Measurements from ENCODE around the gene VPS54.

The VPS54 gene

GRCh38 chr2:64013053-64013452 is 6.2 kb downstream of the VPS54 start:
- TF ChIP-seq ZFX (IDR thresholded peaks at IDR 0.05; ENCODE audit: borderline replicate concordance) = no peak
- no peak for TF ChIP-seq CTCF (IDR thresholded peaks at IDR 0.05)
- no peak overlapping the region for H3K27ac ChIP-seq

- H3K27ac ChIP-seq = no peak overlapping the region
- no peak for TF ChIP-seq CTCF (IDR thresholded peaks at IDR 0.05)
- TF ChIP-seq ZFX (IDR thresholded peaks at IDR 0.05; ENCODE audit: borderline replicate concordance) = no peak
These were observed 7.1 kb downstream of the VPS54 start for GRCh38 chr2:64012115-64012514.

GRCh38 chr2:64008434-64009009 is 10.7 kb downstream of the VPS54 start:
- TF ChIP-seq ZFX (IDR thresholded peaks at IDR 0.05; ENCODE audit: borderline replicate concordance) = no peak
- TF ChIP-seq CTCF (IDR thresholded peaks at IDR 0.05) = no peak
- H3K27ac ChIP-seq = no peak overlapping the region

DNA sequence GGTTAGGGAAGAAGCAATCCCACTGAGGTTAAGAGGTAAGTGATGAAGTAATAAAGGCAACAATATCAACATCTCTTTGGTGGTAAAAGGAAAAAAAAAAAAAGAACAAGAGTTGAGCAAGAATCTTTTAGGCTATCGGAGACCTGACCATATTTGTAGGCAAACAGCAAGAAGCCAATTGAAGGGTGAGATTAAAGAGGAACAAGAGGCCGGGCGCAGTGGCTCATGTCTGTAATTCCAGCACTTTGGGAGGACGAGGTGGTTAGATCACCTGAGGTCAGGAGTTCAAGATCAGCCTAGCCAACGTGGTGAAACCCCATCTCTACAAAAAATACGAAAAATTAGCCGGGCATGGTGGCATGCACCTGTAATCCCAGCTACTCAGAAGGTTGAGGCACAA is 11.3 kb downstream of the VPS54 start:
- H3K27ac ChIP-seq = no peak overlapping the region
- TF ChIP-seq CTCF (IDR thresholded peaks at IDR 0.05) (no peak), ZFX (IDR thresholded peaks at IDR 0.05; ENCODE audit: borderline replicate concordance) (no peak)

DNA sequence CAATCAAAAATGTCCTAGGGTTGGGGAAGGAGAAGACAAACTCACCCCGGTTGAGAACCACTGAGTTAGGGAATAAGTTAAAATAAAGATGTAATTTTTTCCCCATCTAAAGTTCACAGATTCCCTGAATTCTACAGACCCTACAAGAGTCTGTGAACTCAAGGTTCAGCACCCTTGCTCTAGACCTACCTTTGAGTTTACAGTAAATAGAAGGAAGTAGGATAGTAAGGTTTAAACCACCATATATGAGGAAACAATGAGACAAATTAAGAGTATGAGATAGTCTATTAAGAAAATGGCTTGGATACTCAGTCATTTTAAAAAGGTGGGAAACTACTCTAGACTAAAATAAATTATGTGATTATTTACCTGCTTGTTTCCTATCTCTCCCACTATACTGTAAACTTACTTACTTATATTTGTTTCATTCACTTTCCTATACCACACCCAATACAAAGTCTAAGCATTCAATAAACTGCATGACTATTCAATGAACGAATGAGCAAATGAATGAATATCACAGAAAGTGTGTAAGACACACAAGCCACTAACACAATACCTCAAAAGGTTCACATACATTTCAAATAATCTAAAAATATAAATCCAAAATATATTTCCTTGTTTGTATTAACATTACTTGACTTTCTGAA is 13.4 kb downstream of the VPS54 start:
- no peak overlapping the region for H3K27ac ChIP-seq
- TF ChIP-seq ZFX (IDR thresholded peaks at IDR 0.05; ENCODE audit: borderline replicate concordance) = no peak
- no peak for TF ChIP-seq CTCF (IDR thresholded peaks at IDR 0.05)

DNA sequence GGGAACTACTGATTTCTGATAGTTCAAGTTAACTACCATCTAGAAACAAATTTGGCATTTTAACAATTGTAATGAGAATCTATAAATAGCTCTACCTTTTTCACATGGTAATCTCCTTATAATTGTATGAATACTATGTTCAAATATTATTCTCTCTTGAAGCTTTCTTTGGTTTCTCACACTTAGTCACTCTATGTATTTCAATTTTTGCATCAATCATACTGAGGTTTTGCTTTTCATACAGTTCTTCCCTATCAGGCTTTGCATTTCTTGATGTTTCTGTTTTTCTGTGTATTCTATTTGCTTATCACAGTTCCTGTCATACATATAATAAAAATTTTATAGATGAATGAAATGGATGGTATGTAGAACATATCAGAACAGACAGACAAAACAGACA is 16.0 kb downstream of the VPS54 start:
- no peak for TF ChIP-seq ZFX (IDR thresholded peaks at IDR 0.05; ENCODE audit: borderline replicate concordance)
- no peak for TF ChIP-seq CTCF (IDR thresholded peaks at IDR 0.05)
- H3K27ac ChIP-seq = no peak overlapping the region

DNA sequence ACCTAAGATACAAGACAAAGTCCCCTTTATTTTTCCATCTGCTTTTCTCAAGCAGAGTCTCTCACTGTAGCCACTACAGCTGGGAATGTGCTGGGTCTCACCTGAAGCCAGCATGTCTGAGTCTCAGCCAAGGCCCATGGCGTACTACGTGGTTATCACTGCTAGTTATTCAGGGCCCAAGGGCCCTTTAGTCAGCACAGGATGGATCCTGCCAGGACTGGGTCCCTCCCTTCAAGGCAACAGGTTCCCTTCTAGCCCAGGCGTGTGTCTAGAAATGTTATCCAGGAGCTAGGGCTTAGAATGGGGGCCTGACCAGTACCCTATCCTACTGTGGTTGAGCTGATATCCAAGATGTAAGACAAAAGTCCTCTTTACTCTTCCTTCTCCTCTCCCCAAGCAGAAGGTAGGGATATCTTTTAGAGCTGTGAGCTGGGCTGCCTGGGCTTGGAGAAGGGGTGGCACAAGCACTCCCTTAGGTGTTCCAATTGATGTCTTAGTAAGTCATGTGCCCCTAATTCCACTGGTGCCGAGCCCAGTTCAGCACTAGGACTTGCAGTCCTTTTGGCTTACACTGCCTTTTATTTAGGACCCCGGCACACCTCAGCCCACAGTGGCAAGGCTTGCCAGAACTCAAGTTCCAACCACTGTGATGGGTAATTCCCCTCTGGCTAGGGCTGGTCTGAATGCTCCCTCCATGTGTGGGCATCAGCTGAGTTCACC is 17.7 kb downstream of the VPS54 start:
- H3K27ac ChIP-seq = no peak overlapping the region
- TF ChIP-seq ZFX (IDR thresholded peaks at IDR 0.05; ENCODE audit: borderline replicate concordance) = no peak
- no peak for TF ChIP-seq CTCF (IDR thresholded peaks at IDR 0.05)
